DOHH2 (cell line): Measurements from ENCODE around the gene SMARCA2.

Experiments used
- H3F3A ChIP-seq: fragments of 200-600 bp; sonication (generic), shearing (Covaris generic); 2 replicates; pipeline ENCODE4 v1.6.0; 2016; ENCODE audit warnings: antibody characterized with exemption, mild to moderate bottlenecking; ENCODE audit not compliant: control insufficient read depth, insufficient read depth
- H3K27ac ChIP-seq: fragments of 200-600 bp; sonication (generic); 2 replicates; pipeline ENCODE4 v1.5.1; 2014; ENCODE audit warnings: low read depth, mild to moderate bottlenecking, low read length, moderate library complexity
- H3K27me3 ChIP-seq: fragments of 200-600 bp; sonication (generic); 2 replicates; pipeline ENCODE4 v1.6.1; 2014; ENCODE audit warnings: mild to moderate bottlenecking, low read length, mixed read lengths; ENCODE audit not compliant: control insufficient read depth
- H3K36me3 ChIP-seq: fragments of 200-600 bp; sonication (generic); 2 replicates; pipeline ENCODE4 v1.6.1; 2014; ENCODE audit warnings: mild to moderate bottlenecking, low read length, moderate library complexity, mixed read lengths; ENCODE audit not compliant: control insufficient read depth
- H3K4me1 ChIP-seq: fragments of 200-600 bp; sonication (generic); 2 replicates; pipeline ENCODE4 v1.6.1; 2014; ENCODE audit warnings: mild to moderate bottlenecking, low read length, mixed read lengths; ENCODE audit not compliant: control insufficient read depth
- H3K4me2 ChIP-seq: fragments of 200-600 bp; sonication (generic); 2 replicates; pipeline ENCODE4 v1.6.0; 2014; ENCODE audit warnings: mild to moderate bottlenecking, low read length, moderate library complexity
- H3K4me3 ChIP-seq: fragments of 200-600 bp; sonication (generic); 2 replicates; pipeline ENCODE4 v1.5.1; 2014; ENCODE audit warnings: mild to moderate bottlenecking, low read length, mixed read lengths
- H3K79me2 ChIP-seq: fragments of 200-600 bp; sonication (generic); 2 replicates; pipeline ENCODE4 v1.6.1; 2014; ENCODE audit warnings: mild to moderate bottlenecking, low read length, mixed read lengths; ENCODE audit not compliant: control insufficient read depth
- H3K9me2 ChIP-seq: fragments of 200-600 bp; sonication (generic); replicated peaks from 2 replicates; pipeline ENCODE4 v1.6.1; 2014; ENCODE audit warnings: mild to moderate bottlenecking, low read length, mixed read lengths; ENCODE audit not compliant: control insufficient read depth
- H3K9me3 ChIP-seq: fragments of 200-600 bp; sonication (generic); 2 replicates; pipeline ENCODE4 v1.6.1; 2014; ENCODE audit warnings: antibody characterized with exemption, low read length, mixed read lengths; ENCODE audit not compliant: control insufficient read depth, insufficient read depth
- H4K20me1 ChIP-seq: fragments of 200-600 bp; sonication (generic); 2 replicates; pipeline ENCODE4 v1.6.0; 2014; ENCODE audit warnings: low read depth, mild to moderate bottlenecking, antibody characterized with exemption, low read length, moderate library complexity; ENCODE audit not compliant: control insufficient read depth, insufficient read depth
- CTCF ChIP-seq: fragments of 200-600 bp; sonication (generic); IDR thresholded peaks from one replicate; pipeline ENCODE4 v1.5.1; 2014; ENCODE audit warnings: antibody characterized with exemption, mild to moderate bottlenecking, low read depth, low read length; ENCODE audit not compliant: poor library complexity, severe bottlenecking
- EZH2phosphoT487 ChIP-seq: fragments of 200-600 bp; sonication (generic); IDR thresholded peaks from 2 replicates; pipeline ENCODE4 v1.6.1; 2017; ENCODE audit warnings: borderline replicate concordance, mild to moderate bottlenecking, antibody characterized with exemption, low read length, moderate library complexity, mixed read lengths

Gene SMARCA2

GRCh38 chr9:2142212-2142611 is 127.1 kb downstream of the SMARCA2 start:
- Histone ChIP-seq H3F3A (no peaks in the 10 kb centered on the region), H4K20me1 (no peaks in the 10 kb centered on the region), H3K4me2 (no peak overlapping the region), H3K4me3 (no peak overlapping the region), H3K27me3 (no peaks in the 10 kb centered on the region), H3K9me2 (no peaks in the 10 kb centered on the region), H3K36me3 (peaks cover 26% of the 10 kb centered on the region), H3K9me3 (no peaks in the 10 kb centered on the region), H3K4me1 (peaks cover 4% of the 10 kb centered on the region; the same call in 1 of the 2 replicates), H3K27ac (no peak overlapping the region), H3K79me2 (no peaks in the 10 kb centered on the region; the same call in 1 of the 2 replicates)
- TF ChIP-seq CTCF (no peak), EZH2phosphoT487 (no peak)

- H3K4me3 ChIP-seq: no peak overlapping the region
- no peaks in the 10 kb centered on the region for H3F3A ChIP-seq
- H3K9me3 ChIP-seq: no peaks in the 10 kb centered on the region
- H4K20me1 ChIP-seq: no peaks in the 10 kb centered on the region
- H3K4me2 ChIP-seq: no peak overlapping the region
- H3K4me1 ChIP-seq: peaks cover 4% of the 10 kb centered on the region; the same call in 1 of the 2 replicates
- no peaks in the 10 kb centered on the region for H3K27me3 ChIP-seq
- H3K79me2 ChIP-seq: no peaks in the 10 kb centered on the region; the same call in 1 of the 2 replicates
- H3K27ac ChIP-seq: no peak overlapping the region
- no peak for TF ChIP-seq EZH2phosphoT487
- TF ChIP-seq CTCF: no peak
- H3K9me2 ChIP-seq: no peaks in the 10 kb centered on the region
- H3K36me3 ChIP-seq: peaks cover 12% of the 10 kb centered on the region
These were observed 129.5 kb downstream of the SMARCA2 start for GRCh38 chr9:2144619-2145018.

- Histone ChIP-seq H3K4me1 (peaks cover 4% of the 10 kb centered on the region), H3F3A (no peaks in the 10 kb centered on the region), H3K79me2 (peaks cover 4% of the 10 kb centered on the region; the same call in 1 of the 2 replicates), H4K20me1 (no peaks in the 10 kb centered on the region), H3K4me2 (no peak overlapping the region), H3K36me3 (peaks cover 11% of the 10 kb centered on the region; the same call in 1 of the 2 replicates), H3K9me3 (no peaks in the 10 kb centered on the region), H3K27me3 (no peaks in the 10 kb centered on the region), H3K4me3 (no peak overlapping the region), H3K9me2 (no peaks in the 10 kb centered on the region), H3K27ac (no peak overlapping the region)
- TF ChIP-seq CTCF (no peak), EZH2phosphoT487 (no peak)
These were observed 130.6 kb downstream of the SMARCA2 start for GRCh38 chr9:2145746-2146145.
